ENCODE results near the gene UNC119B.

- no peak for TF ChIP-seq POLR2AphosphoS5 (IDR thresholded peaks at IDR 0.05)
- TF ChIP-seq, protein P1, sequence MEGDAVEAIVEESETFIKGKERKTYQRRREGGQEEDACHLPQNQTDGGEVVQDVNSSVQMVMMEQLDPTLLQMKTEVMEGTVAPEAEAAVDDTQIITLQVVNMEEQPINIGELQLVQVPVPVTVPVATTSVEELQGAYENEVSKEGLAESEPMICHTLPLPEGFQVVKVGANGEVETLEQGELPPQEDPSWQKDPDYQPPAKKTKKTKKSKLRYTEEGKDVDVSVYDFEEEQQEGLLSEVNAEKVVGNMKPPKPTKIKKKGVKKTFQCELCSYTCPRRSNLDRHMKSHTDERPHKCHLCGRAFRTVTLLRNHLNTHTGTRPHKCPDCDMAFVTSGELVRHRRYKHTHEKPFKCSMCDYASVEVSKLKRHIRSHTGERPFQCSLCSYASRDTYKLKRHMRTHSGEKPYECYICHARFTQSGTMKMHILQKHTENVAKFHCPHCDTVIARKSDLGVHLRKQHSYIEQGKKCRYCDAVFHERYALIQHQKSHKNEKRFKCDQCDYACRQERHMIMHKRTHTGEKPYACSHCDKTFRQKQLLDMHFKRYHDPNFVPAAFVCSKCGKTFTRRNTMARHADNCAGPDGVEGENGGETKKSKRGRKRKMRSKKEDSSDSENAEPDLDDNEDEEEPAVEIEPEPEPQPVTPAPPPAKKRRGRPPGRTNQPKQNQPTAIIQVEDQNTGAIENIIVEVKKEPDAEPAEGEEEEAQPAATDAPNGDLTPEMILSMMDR (IDR thresholded peaks at IDR 0.05): no peak
Measured at GRCh38 chr12:120757226-120757742, 47.0 kb downstream of the UNC119B start.
